Ishikawa (cell line): Measurements from ENCODE around the gene FBXO24.

Source experiments
- CEBPB ChIP-seq: IDR thresholded peaks from 2 replicates; pipeline ENCODE4 v1.6.1; 2012
- CREB1 ChIP-seq: IDR thresholded peaks from 2 replicates; pipeline ENCODE4 v1.6.1; 2012; ENCODE audit warnings: low read depth
- EGR1 ChIP-seq: IDR thresholded peaks from 2 replicates; pipeline ENCODE4 v1.6.1; 2012
- EP300 ChIP-seq: IDR thresholded peaks from 2 replicates; pipeline ENCODE4 v1.6.1; 2012; ENCODE audit warnings: borderline replicate concordance
- FOXM1 ChIP-seq: IDR thresholded peaks from 2 replicates; pipeline ENCODE4 v1.6.1; 2012; ENCODE audit warnings: low read depth, borderline replicate concordance
- NFIC ChIP-seq: IDR thresholded peaks from 2 replicates; pipeline ENCODE4 v1.6.1; 2012
- RAD21 ChIP-seq: IDR thresholded peaks from 2 replicates; pipeline ENCODE4 v1.6.1; 2012; ENCODE audit warnings: low read depth
- TAF1 ChIP-seq: IDR thresholded peaks from 2 replicates; pipeline ENCODE4 v1.6.1; 2012; ENCODE audit warnings: low read depth, mild to moderate bottlenecking
- TCF12 ChIP-seq: IDR thresholded peaks from 2 replicates; pipeline ENCODE4 v1.6.1; 2012; ENCODE audit warnings: low read depth
- TEAD4 ChIP-seq: IDR thresholded peaks from 2 replicates; pipeline ENCODE4 v1.6.1; 2012
- YY1 ChIP-seq: IDR thresholded peaks from 2 replicates; pipeline ENCODE4 v1.6.1; 2012; ENCODE audit warnings: low read depth
- ZBTB7A ChIP-seq: IDR thresholded peaks from 2 replicates; pipeline ENCODE4 v1.6.1; 2012; ENCODE audit warnings: low read depth
- TF ChIP-seq, protein P1 (sequence below): IDR thresholded peaks from 2 replicates; pipeline ENCODE4 v1.6.1; 2012
- TF ChIP-seq, protein P2 (sequence below): IDR thresholded peaks from 2 replicates; pipeline ENCODE4 v1.6.1; 2012
- TF ChIP-seq, protein P3 (sequence below): IDR thresholded peaks from 2 replicates; pipeline ENCODE4 v1.6.1; 2012; ENCODE audit warnings: low read depth, mild to moderate bottlenecking

The FBXO24 gene

GRCh38 chr7:100609958-100610357, 23.8 kb downstream of the FBXO24 start:
- no peak for TF ChIP-seq NFIC
- TF ChIP-seq, protein P1, sequence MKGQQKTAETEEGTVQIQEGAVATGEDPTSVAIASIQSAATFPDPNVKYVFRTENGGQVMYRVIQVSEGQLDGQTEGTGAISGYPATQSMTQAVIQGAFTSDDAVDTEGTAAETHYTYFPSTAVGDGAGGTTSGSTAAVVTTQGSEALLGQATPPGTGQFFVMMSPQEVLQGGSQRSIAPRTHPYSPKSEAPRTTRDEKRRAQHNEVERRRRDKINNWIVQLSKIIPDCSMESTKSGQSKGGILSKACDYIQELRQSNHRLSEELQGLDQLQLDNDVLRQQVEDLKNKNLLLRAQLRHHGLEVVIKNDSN, result no peak
- TF ChIP-seq TCF12, result no peak
- no peak for TF ChIP-seq TAF1

GRCh38 chr7:100611983-100612729, 26.0 kb downstream of the FBXO24 start, which contains the start of gene MOSPD3:
Gene MOSPD3 (plus strand): TSS chr7:100612540. CDS start chr7:100612792, 252 bp downstream.
- TF ChIP-seq FOXM1, result peak; percentile 37; the same call in 1 of the 2 replicates
- no peak for TF ChIP-seq EGR1
- peak; percentile 63; the same call in 1 of the 2 replicates for TF ChIP-seq YY1
- TF ChIP-seq ZBTB7A, result peak; percentile 76; the same call in 1 of the 2 replicates
- no peak for TF ChIP-seq EP300
- TF ChIP-seq TAF1, result peak; percentile 34
- TF ChIP-seq CREB1, result peak; percentile 75

DNA sequence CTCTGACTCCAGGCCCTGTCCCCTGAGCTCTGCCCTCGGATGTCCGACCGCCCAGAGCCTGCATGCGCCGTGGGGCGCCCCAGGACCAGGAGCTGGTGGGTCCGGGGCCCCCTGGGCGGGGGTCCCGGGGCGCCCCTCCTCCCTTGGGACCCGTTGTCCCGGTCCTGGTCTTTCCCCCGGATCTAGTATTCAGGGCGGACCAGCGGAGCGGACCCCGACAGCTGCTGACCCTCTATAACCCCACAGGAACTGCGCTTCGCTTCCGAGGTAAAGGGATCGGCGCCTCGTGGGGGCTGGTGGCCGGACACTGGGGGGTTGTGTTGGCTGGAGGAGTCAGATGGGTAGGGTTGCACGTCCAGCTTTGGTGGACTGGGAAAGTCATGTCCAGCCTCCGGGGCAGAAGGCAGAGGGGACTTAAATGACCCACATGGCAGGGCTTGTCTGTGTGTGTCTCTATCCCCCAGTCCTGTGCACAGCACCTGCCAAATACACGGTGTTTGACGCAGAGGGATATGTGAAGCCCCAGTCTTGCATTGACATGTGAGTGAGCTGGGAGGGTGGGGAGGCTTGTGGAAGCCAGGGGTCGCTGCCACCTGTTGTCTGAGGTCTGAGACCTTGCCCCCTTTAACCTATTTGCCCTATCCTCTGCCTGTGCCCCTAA, 26.7 kb downstream of the FBXO24 start:
- TF ChIP-seq CEBPB (no peak), TCF12 (no peak), CREB1 (no peak), TEAD4 (no peak)
- TF ChIP-seq, protein P2, sequence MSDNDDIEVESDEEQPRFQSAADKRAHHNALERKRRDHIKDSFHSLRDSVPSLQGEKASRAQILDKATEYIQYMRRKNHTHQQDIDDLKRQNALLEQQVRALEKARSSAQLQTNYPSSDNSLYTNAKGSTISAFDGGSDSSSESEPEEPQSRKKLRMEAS, result no peak
- TF ChIP-seq, protein P3, sequence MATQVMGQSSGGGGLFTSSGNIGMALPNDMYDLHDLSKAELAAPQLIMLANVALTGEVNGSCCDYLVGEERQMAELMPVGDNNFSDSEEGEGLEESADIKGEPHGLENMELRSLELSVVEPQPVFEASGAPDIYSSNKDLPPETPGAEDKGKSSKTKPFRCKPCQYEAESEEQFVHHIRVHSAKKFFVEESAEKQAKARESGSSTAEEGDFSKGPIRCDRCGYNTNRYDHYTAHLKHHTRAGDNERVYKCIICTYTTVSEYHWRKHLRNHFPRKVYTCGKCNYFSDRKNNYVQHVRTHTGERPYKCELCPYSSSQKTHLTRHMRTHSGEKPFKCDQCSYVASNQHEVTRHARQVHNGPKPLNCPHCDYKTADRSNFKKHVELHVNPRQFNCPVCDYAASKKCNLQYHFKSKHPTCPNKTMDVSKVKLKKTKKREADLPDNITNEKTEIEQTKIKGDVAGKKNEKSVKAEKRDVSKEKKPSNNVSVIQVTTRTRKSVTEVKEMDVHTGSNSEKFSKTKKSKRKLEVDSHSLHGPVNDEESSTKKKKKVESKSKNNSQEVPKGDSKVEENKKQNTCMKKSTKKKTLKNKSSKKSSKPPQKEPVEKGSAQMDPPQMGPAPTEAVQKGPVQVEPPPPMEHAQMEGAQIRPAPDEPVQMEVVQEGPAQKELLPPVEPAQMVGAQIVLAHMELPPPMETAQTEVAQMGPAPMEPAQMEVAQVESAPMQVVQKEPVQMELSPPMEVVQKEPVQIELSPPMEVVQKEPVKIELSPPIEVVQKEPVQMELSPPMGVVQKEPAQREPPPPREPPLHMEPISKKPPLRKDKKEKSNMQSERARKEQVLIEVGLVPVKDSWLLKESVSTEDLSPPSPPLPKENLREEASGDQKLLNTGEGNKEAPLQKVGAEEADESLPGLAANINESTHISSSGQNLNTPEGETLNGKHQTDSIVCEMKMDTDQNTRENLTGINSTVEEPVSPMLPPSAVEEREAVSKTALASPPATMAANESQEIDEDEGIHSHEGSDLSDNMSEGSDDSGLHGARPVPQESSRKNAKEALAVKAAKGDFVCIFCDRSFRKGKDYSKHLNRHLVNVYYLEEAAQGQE, result no peak

GRCh38 chr7:100613412-100614175, 27.5 kb downstream of the FBXO24 start:
- TF ChIP-seq CEBPB (no peak), EGR1 (no peak), ZBTB7A (no peak), TCF12 (no peak), TAF1 (no peak), RAD21 (no peak), FOXM1 (no peak)
- TF ChIP-seq, protein P1, result no peak
- TF ChIP-seq, protein P2, result no peak

DNA sequence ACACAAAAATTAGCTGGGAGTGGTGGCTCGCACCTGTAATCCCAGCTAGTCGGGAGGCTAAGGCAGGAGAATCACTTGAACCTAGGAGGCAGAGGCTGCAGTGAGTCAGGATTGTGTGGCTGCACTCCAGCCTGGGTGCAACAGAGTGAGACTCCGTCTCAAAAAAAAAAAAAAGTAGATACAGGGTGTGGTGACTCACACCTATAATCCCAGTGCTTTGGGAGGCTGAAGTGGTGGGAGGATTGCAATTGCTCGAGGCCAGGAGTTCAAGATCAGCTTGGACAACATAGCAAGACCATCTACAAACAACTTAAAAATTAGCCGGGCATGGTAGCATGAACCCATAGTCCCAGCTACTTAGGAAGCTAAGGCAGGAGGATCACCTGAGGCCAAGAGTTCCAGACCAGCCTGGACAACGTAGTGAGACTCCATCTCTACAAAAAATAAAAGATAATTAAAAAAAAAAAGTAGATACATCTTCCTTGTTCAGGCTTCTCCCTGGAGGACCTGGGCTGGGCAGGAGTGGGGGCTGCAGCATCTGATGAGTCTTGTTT, 28.3 kb downstream of the FBXO24 start:
- TF ChIP-seq FOXM1 (no peak), CREB1 (no peak), RAD21 (no peak), TAF1 (no peak), CEBPB (no peak), NFIC (no peak), EP300 (no peak), TCF12 (no peak), TEAD4 (no peak), ZBTB7A (no peak), EGR1 (no peak), YY1 (no peak)
- TF ChIP-seq, protein P1, result no peak
- TF ChIP-seq, protein P2, result no peak
- TF ChIP-seq, protein P3, result no peak
